ENCODE results near the gene ACTR1A.
"Not testable (repeated sequence)": the region's sequence is repeated elsewhere in the genome, so short reads cannot be mapped to it uniquely, and the experiment has no call there.

The ACTR1A gene

DNA sequence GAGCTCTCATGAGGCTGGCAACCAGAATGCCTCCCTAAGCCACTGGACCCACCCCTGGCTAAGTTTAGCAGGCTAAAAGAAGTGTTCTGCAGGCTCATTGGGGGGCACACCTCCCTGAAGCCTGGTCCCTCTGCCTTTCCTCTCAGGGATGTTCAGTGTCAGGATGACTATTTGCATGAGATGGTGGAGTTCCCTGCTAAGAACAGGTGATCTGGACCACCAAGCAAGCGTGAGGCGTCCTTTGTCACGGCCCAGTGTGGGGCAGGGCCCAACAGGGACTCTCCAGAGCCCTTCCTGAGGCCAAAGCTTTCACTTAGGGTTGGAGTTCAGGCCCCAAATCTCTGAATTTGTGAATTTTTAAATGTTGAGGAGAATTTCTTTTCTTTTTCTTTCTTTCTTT is 13.2 kb upstream of the ACTR1A start:
- DNase-seq (ENCODE audit: low read depth in 3 of 3, low spot score in 1 of 3), result no peak

DNA sequence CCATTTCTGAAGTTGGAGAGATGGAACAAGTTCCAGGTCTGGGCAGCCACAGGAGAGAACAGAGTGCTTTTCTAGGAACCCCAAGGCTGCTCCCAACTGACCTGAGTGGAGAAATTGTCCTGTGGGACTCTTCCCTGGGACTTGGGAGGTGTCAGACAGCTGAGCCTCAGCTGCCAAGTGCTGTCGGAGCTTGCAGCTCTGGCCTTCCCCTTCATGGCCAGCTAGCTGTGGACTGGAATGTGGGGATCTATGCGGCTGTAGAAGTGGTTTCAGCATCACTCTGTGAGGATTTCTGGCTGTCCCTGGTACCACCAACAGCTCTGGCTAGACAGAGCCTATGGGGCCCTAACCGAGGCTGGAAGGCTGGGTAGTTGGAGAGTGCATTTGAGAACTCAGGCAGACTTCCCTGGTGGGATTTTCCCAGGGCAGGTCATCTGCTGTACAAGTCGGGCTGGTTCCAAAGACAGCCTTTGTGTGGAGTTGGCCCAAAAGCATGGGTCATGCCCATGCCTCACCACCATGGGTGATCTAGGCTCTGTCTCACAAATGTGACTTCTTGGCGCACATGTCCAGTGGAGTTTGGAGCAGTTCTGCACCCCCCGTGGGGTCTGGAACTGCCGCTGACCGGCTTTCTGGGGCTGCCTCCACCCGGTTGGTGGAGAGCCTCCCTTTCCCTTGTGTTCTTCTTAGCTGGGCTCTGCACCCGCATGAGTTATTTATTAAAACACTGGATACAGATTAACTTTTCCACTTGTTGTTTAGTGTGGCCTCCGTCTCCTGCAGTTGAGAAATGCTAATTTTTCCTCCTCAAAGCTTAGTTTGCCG is 12.2 kb upstream of the ACTR1A start:
- DNase-seq (ENCODE audit: low read depth in 3 of 3, low spot score in 1 of 3), result no peak

DNA sequence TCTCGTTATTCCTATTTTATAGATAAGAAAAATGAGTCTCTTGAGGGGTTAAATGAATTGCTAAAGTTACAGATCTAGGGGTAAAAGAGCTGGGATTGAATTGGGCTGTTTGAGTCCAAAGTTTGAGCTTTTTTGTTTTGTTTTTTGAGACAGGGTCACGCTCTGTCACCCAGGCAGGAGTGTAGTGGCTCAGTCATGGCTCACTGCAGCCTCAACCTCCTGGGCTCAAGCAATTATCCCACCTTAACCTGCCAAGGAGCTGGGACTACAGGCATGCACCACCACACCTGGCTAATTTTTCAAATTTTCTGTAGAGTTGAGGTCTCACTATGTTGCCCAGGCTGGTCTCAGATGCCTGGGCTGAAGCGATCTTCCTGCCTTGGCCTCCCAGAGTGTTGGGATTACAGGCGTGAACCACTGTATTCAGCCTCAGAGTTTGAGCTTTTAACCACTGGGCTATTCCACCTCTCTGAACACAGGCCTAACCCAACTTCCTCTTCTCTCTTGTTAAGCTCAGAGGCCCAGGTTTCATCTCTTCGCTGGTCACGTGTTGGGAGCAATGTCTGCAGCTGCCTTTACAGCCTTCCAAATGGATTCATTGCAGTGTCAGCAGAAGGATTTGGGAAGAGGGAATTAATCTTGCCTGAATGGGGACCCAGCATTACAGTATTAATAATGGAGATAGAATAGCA is 9.2 kb upstream of the ACTR1A start:
- DNase-seq (ENCODE audit: low read depth in 3 of 3, low spot score in 1 of 3), result no peak

DNA sequence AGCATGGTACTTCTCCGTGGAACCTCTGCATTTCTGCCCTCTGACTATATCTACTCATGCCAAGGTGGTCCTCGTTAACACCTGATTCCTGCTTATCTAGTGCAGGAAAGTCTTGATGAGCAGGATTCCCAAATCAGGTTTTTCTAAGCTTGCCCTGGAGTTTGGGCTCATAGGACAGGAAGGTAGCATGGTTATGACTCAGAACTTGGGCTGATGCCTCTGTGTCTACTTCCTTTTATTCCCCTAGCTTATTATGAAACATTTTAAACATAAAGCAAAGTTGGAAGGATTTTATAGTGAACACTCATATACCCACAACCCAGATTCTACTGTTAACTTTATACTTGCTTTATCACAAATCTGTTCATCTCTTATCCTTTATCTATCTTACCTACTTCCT is 6.9 kb upstream of the ACTR1A start:
- no peak for DNase-seq (ENCODE audit: low read depth in 3 of 3, low spot score in 1 of 3)

DNA sequence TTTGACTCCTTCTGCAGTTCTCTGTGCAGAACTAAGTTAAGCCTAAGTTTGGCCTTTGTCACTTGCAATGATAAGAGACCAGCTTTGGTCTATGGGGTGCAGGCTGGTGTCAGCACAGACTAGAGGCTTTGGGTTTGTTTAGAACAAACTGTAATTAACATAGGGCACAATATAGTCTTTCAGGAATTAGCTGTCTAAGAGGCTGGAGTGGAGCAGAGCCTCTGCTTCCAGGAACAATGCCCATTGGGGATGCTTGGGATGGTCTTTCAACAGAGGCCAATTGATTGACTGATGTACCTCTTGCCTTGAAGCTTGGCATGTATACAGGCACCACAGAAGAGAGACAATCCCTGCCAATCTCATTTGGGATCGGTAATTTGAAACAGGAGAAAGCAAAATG is 6.0 kb upstream of the ACTR1A start:
- DNase-seq (ENCODE audit: low read depth in 3 of 3, low spot score in 1 of 3), result no peak

DNA sequence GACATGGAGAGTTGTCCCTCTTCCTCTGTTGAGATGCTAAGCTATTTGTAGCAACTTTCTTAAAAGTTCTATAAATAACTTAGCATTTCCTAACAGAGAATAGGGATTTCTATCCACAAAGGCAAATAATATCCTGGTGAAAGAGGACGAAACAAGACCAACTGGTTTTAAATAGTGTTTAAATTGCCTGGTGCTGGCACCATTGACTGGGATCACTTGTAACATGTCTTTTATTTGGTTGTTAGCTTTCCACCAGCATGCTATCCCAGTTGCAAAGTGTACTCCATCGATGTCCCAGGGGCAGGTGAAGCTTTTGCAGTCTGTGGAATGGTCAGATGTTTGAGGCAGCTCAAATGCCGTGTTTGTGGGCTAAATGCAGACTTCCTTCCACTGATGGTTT is 5.0 kb upstream of the ACTR1A start:
- DNase-seq (ENCODE audit: low read depth in 3 of 3, low spot score in 1 of 3), result no peak

DNA sequence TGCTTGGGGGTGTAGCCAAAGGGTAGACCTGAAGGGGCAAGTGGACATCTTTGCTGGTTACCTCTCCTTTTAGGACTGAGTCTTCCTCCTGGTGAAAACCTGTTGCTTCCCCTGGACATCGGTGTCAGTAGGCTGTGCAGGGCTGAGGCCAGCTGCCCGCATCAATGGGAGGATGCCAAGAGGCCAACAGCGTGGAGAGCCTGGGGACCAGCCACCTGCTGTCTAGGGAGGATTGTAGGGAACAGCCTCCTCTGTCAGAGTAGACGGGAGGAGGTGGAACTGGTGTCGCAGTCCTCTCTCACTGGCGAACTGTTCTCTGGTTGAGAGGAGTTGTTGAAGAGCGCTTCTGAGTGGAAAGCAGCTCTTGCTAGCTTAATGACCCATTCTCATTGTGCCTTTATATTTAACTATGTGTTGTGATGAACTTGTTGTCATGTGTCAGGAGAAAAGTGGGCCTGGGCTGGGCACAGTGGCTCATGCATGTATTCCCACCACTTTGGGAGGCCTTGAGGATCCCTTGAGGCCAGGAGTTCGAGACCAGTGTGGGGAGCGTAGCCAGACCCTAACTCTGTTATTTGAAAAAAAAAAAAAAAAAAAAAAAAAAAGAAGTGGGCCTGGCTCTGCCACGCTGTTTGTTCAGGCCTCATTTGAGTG is 3.1 kb upstream of the ACTR1A start:
- DNase-seq (ENCODE audit: low read depth in 3 of 3, low spot score in 1 of 3), result no peak

DNA sequence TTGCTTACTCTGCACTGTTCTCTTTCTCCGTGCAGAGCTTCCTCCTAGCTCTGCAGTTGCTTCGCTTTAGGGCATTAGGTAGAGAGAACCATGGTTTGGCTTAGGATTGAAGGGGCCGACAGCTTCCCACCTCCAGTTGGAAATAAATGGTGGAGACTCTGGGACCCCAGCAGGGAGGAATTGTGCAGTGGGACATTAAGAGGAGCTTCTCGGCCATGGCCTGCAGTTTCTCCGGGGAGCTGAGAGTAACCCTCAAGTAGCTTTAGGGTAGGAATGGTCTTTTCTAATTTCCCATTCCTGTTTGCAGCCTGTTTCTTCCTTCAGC is 2.4 kb upstream of the ACTR1A start:
- no peak for DNase-seq (ENCODE audit: low read depth in 3 of 3, low spot score in 1 of 3)

DNA sequence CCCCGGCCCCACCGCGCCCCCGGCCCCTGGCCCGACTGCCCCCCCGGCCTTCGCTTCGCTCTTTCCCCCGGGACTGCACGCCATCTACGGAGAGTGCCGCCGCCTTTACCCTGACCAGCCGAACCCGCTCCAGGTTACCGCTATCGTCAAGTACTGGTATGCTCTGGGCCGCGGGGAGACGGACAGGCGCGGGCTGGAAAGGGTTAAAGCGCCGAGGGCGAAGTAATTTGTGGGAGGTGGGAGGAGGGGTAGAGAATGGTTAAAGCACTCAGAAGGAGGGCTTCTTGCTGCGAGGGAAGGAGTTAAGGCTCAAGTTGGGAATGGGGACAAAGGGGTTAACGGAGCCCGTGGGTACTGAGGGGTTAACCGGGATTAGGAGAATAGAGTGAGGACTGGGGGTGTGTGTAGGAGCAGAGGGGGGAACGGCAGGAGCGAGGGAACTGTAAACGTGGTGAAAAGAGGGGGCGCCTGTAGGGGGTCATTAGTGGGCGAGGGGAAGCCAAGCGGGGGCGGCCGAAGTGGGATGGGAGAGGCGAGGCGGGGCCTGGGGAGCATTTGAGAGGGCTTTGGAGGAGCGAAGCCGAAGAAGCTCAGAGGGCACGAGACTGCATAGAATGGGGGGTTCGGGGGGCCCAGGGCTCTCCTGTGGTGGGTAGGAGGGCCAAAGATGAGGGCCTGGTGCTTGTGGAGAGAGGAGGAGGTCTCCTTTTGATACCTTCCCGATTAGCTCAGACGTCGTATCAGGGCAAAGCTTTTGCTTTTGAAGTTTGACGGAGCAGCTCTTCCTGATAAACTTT is 1.9 kb upstream of the ACTR1A start:
- DNase-seq (ENCODE audit: low read depth in 3 of 3, low spot score in 1 of 3), result peak in 1 of 3 donors; percentile 16

DNA sequence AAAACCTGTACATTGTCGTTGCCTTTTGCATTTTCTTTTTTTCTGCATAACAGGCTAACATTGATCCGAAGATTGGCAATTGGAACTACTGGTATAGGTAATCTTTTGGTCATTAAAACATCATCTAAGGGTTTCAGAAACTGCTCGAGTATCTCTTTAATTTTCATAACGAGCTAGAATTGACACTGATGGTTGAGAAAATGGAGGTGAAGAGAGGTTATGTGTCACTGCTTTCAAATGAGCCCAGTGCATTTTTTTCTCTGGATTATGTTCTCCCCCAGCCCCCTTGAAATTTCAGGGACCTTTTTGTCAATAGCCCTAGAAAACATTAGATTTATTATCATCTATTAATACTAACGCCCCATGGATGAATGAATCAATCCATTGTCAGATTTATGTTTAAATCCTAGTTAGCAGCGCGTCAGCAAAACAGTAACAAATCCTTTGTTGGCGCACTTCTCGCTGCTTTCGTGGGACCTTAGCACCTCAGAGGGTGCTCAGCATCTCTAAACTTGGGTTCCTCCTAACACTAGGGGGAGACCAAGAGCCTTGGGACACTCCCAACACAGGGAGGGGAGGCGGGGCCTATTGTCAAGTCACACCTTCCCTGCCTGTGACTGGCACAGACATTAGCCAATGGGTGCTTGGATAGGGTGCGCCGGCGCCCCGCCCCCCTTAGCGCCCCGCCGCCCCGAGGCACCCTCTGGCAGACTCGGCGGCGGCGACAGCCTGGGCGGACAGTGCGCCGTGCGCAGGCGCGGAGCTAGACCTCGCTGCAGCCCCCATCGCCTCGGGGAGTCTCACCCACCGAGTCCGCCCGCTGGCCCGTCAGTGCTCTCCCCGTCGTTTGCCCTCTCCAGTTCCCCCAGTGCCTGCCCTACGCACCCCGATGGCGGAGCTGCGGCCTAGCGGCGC is 1.0 kb upstream of the ACTR1A start, which contains the start of gene SUFU:
SUFU (plus strand) TSS at position 709 of the 915 bp plus-strand sequence; CDS start at position 890, 181 bp downstream.
- peak; percentile 96 to 98 (median 98) for DNase-seq (ENCODE audit: low read depth in 3 of 3, low spot score in 1 of 3)

DNA sequence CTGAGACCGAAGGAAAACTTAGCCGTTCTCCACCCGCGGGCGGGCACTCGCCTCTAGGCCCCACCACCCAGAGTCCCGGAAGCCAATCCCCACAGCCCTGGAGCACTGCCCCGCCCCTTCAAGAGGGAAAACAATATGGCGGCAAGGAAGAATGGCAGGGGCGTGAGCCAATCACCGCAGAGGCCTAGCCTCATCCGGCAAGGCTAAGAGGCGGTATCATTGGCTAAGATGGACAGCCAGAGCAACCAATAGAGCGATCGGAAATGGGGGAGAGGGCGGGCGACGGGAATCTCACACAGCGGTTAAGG is 529 bp downstream of the ACTR1A start:
- DNase-seq (ENCODE audit: low read depth in 3 of 3, low spot score in 1 of 3), result peak; percentile 94 to 97 (median 97)

DNA sequence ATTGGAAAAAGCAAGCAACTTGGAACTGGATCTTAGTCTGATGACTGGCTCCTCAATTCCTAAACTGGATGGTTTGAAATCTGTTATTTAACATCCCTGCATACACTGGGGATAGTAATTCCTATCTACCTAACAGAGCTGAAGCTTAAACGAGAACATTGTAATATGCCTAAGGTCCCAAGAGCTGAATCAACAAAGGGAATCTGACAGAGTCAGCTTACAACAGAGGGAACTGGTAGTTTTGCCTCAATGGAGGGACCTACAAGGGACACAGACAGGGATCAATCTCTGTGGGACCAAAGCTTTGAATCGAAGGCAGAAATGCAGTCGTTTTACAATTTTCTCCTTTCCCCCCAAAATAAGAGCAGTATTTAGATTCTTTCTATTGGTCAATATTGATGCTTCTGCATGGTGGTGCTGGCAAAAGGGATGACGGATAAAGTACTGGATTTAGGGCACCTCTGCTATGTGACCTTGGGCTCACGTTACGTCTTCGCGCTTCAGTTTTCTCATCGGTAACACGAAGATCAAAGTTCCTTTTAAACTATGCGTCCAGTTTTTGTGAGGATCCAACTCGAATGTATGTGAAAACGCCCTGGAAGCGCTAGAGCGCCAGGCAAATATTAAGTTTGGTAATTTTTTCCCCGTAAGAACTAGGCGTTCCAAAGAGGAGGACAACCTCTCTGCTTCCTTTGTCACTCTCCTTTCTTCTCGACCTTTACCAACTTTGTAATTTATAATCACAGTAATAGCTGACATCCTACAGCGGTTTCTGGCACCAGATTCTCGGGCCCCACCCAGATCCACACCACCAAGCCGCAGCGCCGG is 1.1 kb downstream of the ACTR1A start:
- DNase-seq (ENCODE audit: low read depth in 3 of 3, low spot score in 1 of 3), result no peak

DNA sequence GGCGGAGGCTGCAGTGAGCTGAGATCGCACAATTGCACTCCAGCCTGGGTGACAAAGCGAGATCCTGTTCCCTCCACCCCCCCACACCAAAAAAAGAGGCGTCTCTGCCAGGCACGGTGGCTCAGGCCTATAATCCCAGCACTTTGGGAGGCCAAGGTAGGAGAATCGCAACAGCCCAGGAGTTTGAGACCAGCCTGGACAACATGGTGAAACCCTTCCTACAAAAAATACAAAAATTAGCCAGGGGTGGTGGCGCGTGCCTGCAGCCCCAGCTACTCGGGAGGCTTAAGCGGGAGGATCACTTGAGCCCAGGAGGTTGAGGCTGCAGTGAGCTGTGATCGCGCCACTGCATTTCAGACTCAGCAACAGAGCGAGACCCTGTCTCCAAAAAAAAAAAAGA is 1.8 kb downstream of the ACTR1A start:
- DNase-seq (ENCODE audit: low read depth in 3 of 3, low spot score in 1 of 3), result not testable (repeated sequence)

DNA sequence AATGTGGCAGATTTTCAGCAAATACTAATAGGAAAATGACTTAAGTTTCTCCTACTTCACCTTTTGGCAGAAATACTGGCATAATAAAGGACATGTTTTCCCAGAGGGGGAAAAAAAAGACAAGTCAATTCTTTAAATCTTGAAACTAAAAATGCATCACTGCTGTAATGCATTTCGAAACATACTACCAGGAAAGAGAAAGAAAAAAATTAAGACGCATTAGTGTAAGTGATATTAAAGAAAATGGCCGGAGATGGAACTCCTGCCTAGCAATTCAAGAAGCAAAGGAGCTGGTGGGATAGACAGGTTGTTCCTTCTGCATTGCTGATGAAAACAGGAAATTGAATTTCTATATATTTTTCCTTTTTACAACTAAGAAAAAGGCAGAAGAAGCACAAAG is 3.2 kb downstream of the ACTR1A start:
- no peak for DNase-seq (ENCODE audit: low read depth in 3 of 3, low spot score in 1 of 3)

DNA sequence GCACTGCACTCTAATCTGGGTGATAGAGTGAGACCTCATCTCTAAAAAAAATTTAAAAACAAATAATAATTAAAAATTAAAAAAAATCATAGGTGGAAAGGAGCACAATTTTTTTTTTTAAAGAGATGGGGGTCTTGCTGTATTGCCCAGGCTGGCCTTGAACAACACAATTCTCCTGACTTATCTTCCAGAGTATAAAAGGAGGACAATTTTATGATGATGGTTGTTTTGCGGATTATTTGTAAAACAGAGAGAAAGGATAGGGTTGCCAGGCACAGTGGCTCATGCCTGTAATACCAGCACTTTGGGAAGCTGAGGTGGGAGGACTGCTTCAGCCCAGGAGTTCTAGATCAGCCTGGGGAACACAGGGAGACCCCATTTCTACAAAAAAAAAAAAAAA is 5.0 kb downstream of the ACTR1A start:
- DNase-seq (ENCODE audit: low read depth in 3 of 3, low spot score in 1 of 3), result no peak

DNA sequence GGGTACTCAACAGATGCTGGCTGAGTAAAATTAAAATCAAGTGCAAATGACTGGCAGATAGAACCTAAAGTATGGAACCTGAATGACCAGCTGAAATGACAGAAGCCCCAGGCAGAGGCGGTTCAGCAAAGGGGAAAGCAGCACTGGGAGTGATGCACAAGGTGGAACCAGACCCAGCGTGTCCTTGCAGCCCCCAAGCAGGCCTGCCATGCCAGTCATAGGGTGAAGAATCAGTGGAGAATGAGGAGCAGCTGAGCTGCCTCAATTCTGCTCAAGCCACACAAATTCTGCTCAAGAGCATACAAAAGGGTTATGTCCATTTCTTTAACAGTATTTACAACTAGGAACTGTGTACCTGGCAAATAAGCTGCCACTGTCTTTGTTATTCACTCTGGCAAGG is 8.7 kb downstream of the ACTR1A start:
- DNase-seq (ENCODE audit: low read depth in 3 of 3, low spot score in 1 of 3), result no peak

DNA sequence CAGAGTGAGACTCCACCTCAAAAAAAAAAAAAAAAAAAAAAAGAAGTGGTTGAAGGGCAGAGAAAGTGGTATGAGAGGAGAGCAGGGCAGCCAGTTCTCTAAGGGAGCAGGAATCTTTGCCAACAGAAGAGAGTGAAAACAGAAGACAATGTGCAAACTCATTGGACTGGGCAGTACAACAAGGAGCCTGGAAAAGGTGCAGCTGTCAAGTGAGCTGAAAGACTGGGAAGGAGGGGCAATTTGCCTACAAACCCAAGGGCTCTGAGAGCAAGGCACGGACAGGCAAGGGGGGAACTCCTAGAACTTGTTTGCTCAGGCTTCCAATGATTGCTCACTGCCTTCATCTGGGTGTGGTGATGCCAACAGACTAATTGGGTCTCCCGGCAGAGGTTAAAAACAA is 9.5 kb downstream of the ACTR1A start:
- DNase-seq (ENCODE audit: low read depth in 3 of 3, low spot score in 1 of 3), result no peak

DNA sequence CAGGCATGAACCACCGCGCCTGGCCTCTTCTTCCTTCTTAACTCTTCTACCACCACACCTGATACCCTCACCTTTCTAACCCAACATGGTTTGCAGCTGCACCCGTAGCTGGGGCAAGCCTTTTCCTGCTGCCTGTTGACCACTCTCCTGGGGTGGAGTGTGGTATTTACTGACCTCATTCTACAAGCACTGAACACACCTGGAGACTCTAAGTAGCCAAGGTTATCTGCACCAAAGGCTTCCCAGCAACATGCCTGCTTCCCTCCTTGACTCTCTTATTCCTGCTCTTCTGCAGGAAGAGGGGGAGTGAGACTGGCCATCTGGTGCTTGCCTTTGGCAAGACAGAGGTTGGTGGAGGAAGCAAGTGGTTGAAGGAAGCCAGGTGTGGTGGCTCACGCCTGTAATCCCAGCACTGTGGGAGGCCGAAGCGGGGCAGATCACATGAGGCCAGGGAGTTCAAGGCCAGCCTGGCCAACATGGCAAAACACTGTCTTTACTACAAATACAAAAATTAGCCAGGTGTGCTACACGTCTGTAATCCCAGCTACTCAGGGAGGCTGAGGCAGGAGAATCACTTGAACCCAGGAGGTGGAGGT is 10.1 kb downstream of the ACTR1A start:
- no peak for DNase-seq (ENCODE audit: low read depth in 3 of 3, low spot score in 1 of 3)

DNA sequence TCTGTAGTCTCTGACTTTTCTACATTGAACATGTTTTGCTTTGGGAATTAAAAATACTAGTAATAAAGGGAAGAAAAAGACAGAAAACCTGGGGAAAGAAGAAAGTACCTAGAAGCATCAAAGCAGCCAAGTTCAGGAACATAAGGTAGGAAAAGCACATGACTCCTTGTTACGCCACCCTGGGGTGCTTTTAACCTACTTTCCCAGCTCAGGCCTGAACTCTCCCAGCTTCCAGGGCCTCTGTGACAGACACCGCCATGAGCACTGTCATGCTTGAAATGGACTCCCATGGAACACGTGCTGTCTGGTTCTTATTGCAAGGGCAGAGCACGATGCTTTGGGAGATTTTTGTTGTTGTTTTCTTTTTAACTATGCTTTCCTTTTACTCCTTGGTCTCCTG is 11.4 kb downstream of the ACTR1A start:
- no peak for DNase-seq (ENCODE audit: low read depth in 3 of 3, low spot score in 1 of 3)
